Fibroblast of upper back skin (primary cell): ENCODE measurements around the gene PXN.
"Not testable (repeated sequence)": the region's sequence is repeated elsewhere in the genome, so short reads cannot be mapped to it uniquely, and the experiment has no call there.

Source experiments
- DNase-seq: peaks from one replicate; pipeline ENCODE4 v3.0.0-alpha.2; 2013

PXN gene

GRCh38 chr12:120261951-120262851, 3.3 kb downstream of the PXN start:
- DNase-seq = no peak

GRCh38 chr12:120260607-120261006, 4.9 kb downstream of the PXN start:
- no peak for DNase-seq

GRCh38 chr12:120259418-120260202, 5.9 kb downstream of the PXN start:
- DNase-seq = peak; percentile 64

GRCh38 chr12:120258323-120258896, 7.1 kb downstream of the PXN start:
- no peak for DNase-seq

- DNase-seq = peak; percentile 98
These were observed 8.3 kb downstream of the PXN start for GRCh38 chr12:120257041-120257821.

GRCh38 chr12:120254809-120255208, 10.7 kb downstream of the PXN start:
- no peak for DNase-seq

- not testable (repeated sequence) for DNase-seq
These were observed 12.2 kb downstream of the PXN start for GRCh38 chr12:120253313-120253712.

- DNase-seq = no peak
These were observed 13.2 kb downstream of the PXN start for GRCh38 chr12:120252071-120252906.

- not testable (repeated sequence) for DNase-seq
These were observed 14.0 kb downstream of the PXN start for GRCh38 chr12:120251364-120252070.

- DNase-seq = no peak
These were observed 15.4 kb downstream of the PXN start for GRCh38 chr12:120249875-120250795.

- no peak for DNase-seq
These were observed 16.2 kb downstream of the PXN start for GRCh38 chr12:120249266-120249874.

- DNase-seq = peak; percentile 83
These were observed 17.9 kb downstream of the PXN start for GRCh38 chr12:120247621-120248030.

- no peak for DNase-seq
These were observed 18.3 kb downstream of the PXN start for GRCh38 chr12:120247183-120247582.

GRCh38 chr12:120246705-120247104, 18.8 kb downstream of the PXN start:
- not testable (repeated sequence) for DNase-seq

GRCh38 chr12:120242971-120243699, 22.4 kb downstream of the PXN start:
- DNase-seq = no peak

- no peak for DNase-seq
These were observed 23.2 kb downstream of the PXN start for GRCh38 chr12:120242275-120242799.

GRCh38 chr12:120241561-120242274, 23.8 kb downstream of the PXN start:
- no peak for DNase-seq

GRCh38 chr12:120240495-120240833, 25.1 kb downstream of the PXN start:
- DNase-seq = no peak
